Smooth muscle cell (in vitro differentiated cells): Measurements from ENCODE around the gene PLA2G4E. TPM values are rescaled to one million over a fixed set of nuclear protein-coding genes. Genes with fewer than 3 reads are reported as not detected.

Experiments
- DNase-seq: peaks from one replicate; lab custom pipeline; 2025; ENCODE audit not compliant: unreplicated experiment; lab: John Stamatoyannopoulos, UW
- H2AFZ ChIP-seq: fragments of 200-600 bp; sonication (generic); 2 replicates; pipeline ENCODE4 v1.6.0; 2016; ENCODE audit warnings: antibody characterized with exemption, low read depth, mild to moderate bottlenecking
- H3F3A ChIP-seq: fragments of 200-600 bp; sonication (generic); 2 replicates; pipeline ENCODE4 v1.6.0; 2017; ENCODE audit warnings: antibody characterized with exemption, low read depth
- H3K27ac ChIP-seq: fragments of 200-600 bp; sonication (generic); 2 replicates; pipeline ENCODE4 v1.5.1; 2016; ENCODE audit warnings: low read depth, mild to moderate bottlenecking
- H3K27me3 ChIP-seq: fragments of 200-600 bp; sonication (generic); 2 replicates; pipeline ENCODE4 v1.6.1; 2016; ENCODE audit warnings: low read depth, mild to moderate bottlenecking
- H3K36me3 ChIP-seq: fragments of 200-600 bp; sonication (generic); 2 replicates; pipeline ENCODE4 v1.5.1; 2016; ENCODE audit warnings: low read depth
- H3K4me1 ChIP-seq: fragments of 200-600 bp; sonication (generic); 2 replicates; pipeline ENCODE4 v1.5.1; 2016; ENCODE audit warnings: low read depth
- H3K4me2 ChIP-seq: fragments of 200-600 bp; sonication (generic); 2 replicates; pipeline ENCODE4 v1.6.0; 2016; ENCODE audit warnings: mild to moderate bottlenecking
- H3K4me3 ChIP-seq: fragments of 200-600 bp; sonication (generic); 2 replicates; pipeline ENCODE4 v1.5.1; 2016; ENCODE audit warnings: mild to moderate bottlenecking
- H3K79me2 ChIP-seq: fragments of 200-600 bp; sonication (generic); 2 replicates; pipeline ENCODE4 v1.6.0; 2016; ENCODE audit warnings: low read depth, mild to moderate bottlenecking
- H3K9ac ChIP-seq: fragments of 200-600 bp; sonication (generic); 2 replicates; pipeline ENCODE4 v1.6.0; 2016; ENCODE audit warnings: low read depth
- H3K9me3 ChIP-seq: fragments of 200-600 bp; sonication (generic); replicated peaks from 2 replicates; pipeline ENCODE4 v1.5.1; 2016; ENCODE audit warnings: low read depth
- H4K20me1 ChIP-seq: fragments of 200-600 bp; sonication (generic); 2 replicates; pipeline ENCODE4 v1.6.0; 2016; ENCODE audit warnings: low read depth
- CTCF ChIP-seq: fragments of 200-600 bp; sonication (generic); IDR thresholded peaks from 2 replicates; pipeline ENCODE4 v1.5.1; 2017; ENCODE audit warnings: borderline replicate concordance, mild to moderate bottlenecking, antibody characterized with exemption; ENCODE audit not compliant: insufficient read depth, poor library complexity, severe bottlenecking
- WGBS: methylation state at CpG from one replicate; pipeline ENCODE4 v1.1.7; 2016; ENCODE audit warnings: low lambda C conversion rate; 5-methylcytosine and 5-hydroxymethylcytosine counted together
- polyA plus RNA-seq: library from polyadenylated mRNA; unstranded; fragments of >200 nt; fragmentation: Nextera tagmentation; extraction: Ambion mirVana; gene quantifications from 2 replicates; pipeline ENCODE4 v1.2.1, GENCODE V29; 2016
- total RNA-seq: library from RNA; depleted of rRNA; stranded (reverse); fragments of >200 nt; gene quantifications from 2 replicates; pipeline ENCODE4 v1.2.3, GENCODE V29; 2014

PLA2G4E gene
- total and polyA plus RNA-seq, 2 experiments from 2014 or later, result 1.6 TPM; not detected in 1

GRCh38 chr15:41937568-41937923 lies 83.3 kb downstream of the PLA2G4E start:
- no peaks in the 10 kb centered on the region for H3K27me3 ChIP-seq
- H3K36me3 ChIP-seq, result no peaks in the 10 kb centered on the region
- no peaks in the 10 kb centered on the region for H3K9me3 ChIP-seq
- DNase-seq, result no peak
- TF ChIP-seq CTCF, result no peak
- H3F3A ChIP-seq, result no peaks in the 10 kb centered on the region
- no peak overlapping the region for H3K4me2 ChIP-seq
- peaks cover 17% of the 10 kb centered on the region for H3K4me1 ChIP-seq
- no peak overlapping the region for H2AFZ ChIP-seq
- no peak overlapping the region for H3K27ac ChIP-seq
- no peaks in the 10 kb centered on the region for H4K20me1 ChIP-seq
- no peak overlapping the region for H3K4me3 ChIP-seq
- 89% methylated on average over 4 of the region's 4 CpGs for WGBS
- H3K79me2 ChIP-seq, result no peaks in the 10 kb centered on the region
- no peak overlapping the region for H3K9ac ChIP-seq

- Histone ChIP-seq H3K27ac (no peak overlapping the region), H3K9me3 (no peaks in the 10 kb centered on the region), H3K79me2 (no peaks in the 10 kb centered on the region), H4K20me1 (no peaks in the 10 kb centered on the region), H3K4me1 (peaks cover 14% of the 10 kb centered on the region), H3K36me3 (no peaks in the 10 kb centered on the region), H2AFZ (no peak overlapping the region), H3K9ac (no peak overlapping the region), H3F3A (no peaks in the 10 kb centered on the region), H3K4me2 (no peak overlapping the region), H3K4me3 (no peak overlapping the region), H3K27me3 (no peaks in the 10 kb centered on the region)
- WGBS, result 80% methylated on average over 19 of the region's 19 CpGs
- TF ChIP-seq CTCF, result no peak
- DNase-seq, result no peak
These were observed 83.9 kb downstream of the PLA2G4E start for GRCh38 chr15:41936649-41937567.

GRCh38 chr15:41936155-41936554 lies 84.7 kb downstream of the PLA2G4E start:
- peaks cover 2% of the 10 kb centered on the region for H4K20me1 ChIP-seq
- H3K79me2 ChIP-seq, result no peaks in the 10 kb centered on the region
- peaks cover 1% of the 10 kb centered on the region for H3F3A ChIP-seq
- no peaks in the 10 kb centered on the region for H3K9me3 ChIP-seq
- no peaks in the 10 kb centered on the region for H3K36me3 ChIP-seq
- 97% methylated on average over 3 of the region's 3 CpGs for WGBS
- H2AFZ ChIP-seq, result no peak overlapping the region
- DNase-seq, result no peak
- no peak overlapping the region for H3K27ac ChIP-seq
- H3K4me1 ChIP-seq, result peaks cover 7% of the 10 kb centered on the region
- H3K4me3 ChIP-seq, result no peak overlapping the region
- H3K9ac ChIP-seq, result no peak overlapping the region
- H3K27me3 ChIP-seq, result no peaks in the 10 kb centered on the region
- no peak for TF ChIP-seq CTCF
- no peak overlapping the region for H3K4me2 ChIP-seq
